Measurements from ENCODE around the gene KCNJ8. TPM values are rescaled to one million over a fixed set of nuclear protein-coding genes. Genes with fewer than 3 reads are reported as not detected.
A peak's percentile ranks its signal among the peaks of the same experiment; 100 is the strongest.

The KCNJ8 gene
- total and polyA plus RNA-seq, 8 donors: 7.9 to 28.8 (median 21.5) TPM

GRCh38 chr12:21809100-21809499 lies 34.6 kb upstream of the KCNJ8 start:
- no peak overlapping the region for H3K27ac ChIP-seq
- intact Hi-C loops (cut with DNase I): no loop called here
- H3K36me3 ChIP-seq: no peaks in the 10 kb centered on the region
- H3K9me3 ChIP-seq: no peaks in the 10 kb centered on the region
- H3K27me3 ChIP-seq: no peaks in the 10 kb centered on the region
- H3K4me3 ChIP-seq: no peak overlapping the region
- no peaks in the 10 kb centered on the region for H3K4me1 ChIP-seq
- DNase-seq (no peak), FAIRE-seq (peak; percentile 32), ATAC-seq (no peak)
- no peak for TF ChIP-seq CTCF (IDR thresholded peaks at IDR 0.05)

GRCh38 chr12:21806255-21806654 lies 31.7 kb upstream of the KCNJ8 start:
- Histone ChIP-seq H3K9me3 (no peaks in the 10 kb centered on the region), H3K36me3 (no peaks in the 10 kb centered on the region), H3K27me3 (no peaks in the 10 kb centered on the region), H3K27ac (no peak overlapping the region), H3K4me1 (peaks cover 7 to 9% (median 7%) of the 10 kb centered on the region in 3 donors), H3K4me3 (no peak overlapping the region)
- intact Hi-C loops (cut with DNase I): no loop called here
- ATAC-seq (no peak), FAIRE-seq (no peak), DNase-seq (no peak)
- TF ChIP-seq CTCF (IDR thresholded peaks at IDR 0.05): no peak

GRCh38 chr12:21801522-21802288 lies 27.2 kb upstream of the KCNJ8 start:
- no peaks in the 10 kb centered on the region for H3K27me3 ChIP-seq
- no peak for FAIRE-seq
- no peaks in the 10 kb centered on the region for H3K36me3 ChIP-seq
- no peak for TF ChIP-seq CTCF (IDR thresholded peaks at IDR 0.05)
- H3K9me3 ChIP-seq: no peaks in the 10 kb centered on the region
- 38 to 42% methylated on average over 4 of the region's 4 CpGs for WGBS, 2 donors
- ATAC-seq: peak in 3 of 4 donors; percentile 64 to 69 (median 68)
- no peak overlapping the region for H3K4me3 ChIP-seq
- DNase-seq: no peak
- H3K27ac ChIP-seq: peak overlapping the region in 2 of 4 donors; percentile 38 to 61
- intact Hi-C loops (cut with DNase I): no loop called here
- peaks cover 13 to 26% (median 16%) of the 10 kb centered on the region in 3 donors for H3K4me1 ChIP-seq

GRCh38 chr12:21800011-21800410 lies 25.5 kb upstream of the KCNJ8 start:
- Histone ChIP-seq H3K9me3 (no peaks in the 10 kb centered on the region), H3K27me3 (no peaks in the 10 kb centered on the region), H3K36me3 (no peaks in the 10 kb centered on the region), H3K4me3 (no peak overlapping the region), H3K27ac (peak overlapping the region in 2 of 4 donors; percentile 45 to 61), H3K4me1 (peaks cover 13 to 26% (median 16%) of the 10 kb centered on the region in 3 donors)
- FAIRE-seq: no peak
- WGBS, 2 donors: 17 to 19% methylated on average over 1 of the region's 1 CpG
- DNase-seq: peak in 2 of 6 donors; percentile 12 to 39
- TF ChIP-seq CTCF (IDR thresholded peaks at IDR 0.05): no peak
- intact Hi-C loops (cut with DNase I): no loop called here
- ATAC-seq: peak; percentile 87 to 94 (median 93)

- Histone ChIP-seq H3K36me3 (no peaks in the 10 kb centered on the region), H3K4me3 (no peak overlapping the region), H3K9me3 (no peaks in the 10 kb centered on the region), H3K27me3 (no peaks in the 10 kb centered on the region), H3K27ac (no peak overlapping the region), H3K4me1 (peaks cover 13 to 26% (median 16%) of the 10 kb centered on the region in 3 donors)
- WGBS, 2 donors: 80 to 81% methylated on average over 1 of the region's 1 CpG
- no peak for DNase-seq
- intact Hi-C loops (cut with DNase I): no loop called here
- no peak for TF ChIP-seq CTCF (IDR thresholded peaks at IDR 0.05)
- FAIRE-seq: peak; percentile 39
- no peak for ATAC-seq
These were observed 23.0 kb upstream of the KCNJ8 start for GRCh38 chr12:21797539-21797938.

All from pancreas (tissue), 10 donors.